Keratinocyte (primary cell): Measurements from ENCODE around the gene ZNF446. TPM values are rescaled to one million over a fixed set of nuclear protein-coding genes. Genes with fewer than 3 reads are reported as not detected.

Experiments
- DNase-seq: peaks from one replicate; pipeline ENCODE4 v3.0.0-alpha.2; 2011; ENCODE audit warnings: low read depth, missing footprints, low spot score
- FAIRE-seq: peaks from 2 replicates; lab custom pipeline; 2011; peaks lifted over from hg19 to GRCh38; lab: Jason Lieb, UNC
- H2AFZ ChIP-seq: 2 replicates; pipeline ENCODE4 v1.6.0; 2012; ENCODE audit warnings: low read length, control low read depth, inconsistent platforms; ENCODE audit not compliant: control insufficient read depth
- H3K27ac ChIP-seq: 2 replicates; pipeline ENCODE4 v1.5.1; 2011; ENCODE audit warnings: low read length; ENCODE audit not compliant: control insufficient read depth, insufficient read depth
- H3K27me3 ChIP-seq: 3 replicates; pipeline ENCODE4 v1.6.0; 2011; ENCODE audit warnings: low read length; ENCODE audit not compliant: control insufficient read depth, insufficient read depth; ENCODE audit errors: extremely low read depth
- H3K36me3 ChIP-seq, 2 experiments: 2 replicates in 1 of 2; 3 replicates in 1 of 2; pipeline ENCODE4 v1.5.1; 2011; ENCODE audit warnings: low read length in 2 of 2, mild to moderate bottlenecking in 1 of 2; ENCODE audit not compliant: control insufficient read depth in 2 of 2, insufficient read depth in 2 of 2; ENCODE audit errors: extremely low read depth in 1 of 2
- H3K4me1 ChIP-seq: 3 replicates; pipeline ENCODE4 v1.5.1; 2011; ENCODE audit warnings: low read length; ENCODE audit not compliant: control insufficient read depth, insufficient read depth; ENCODE audit errors: extremely low read depth
- H3K4me2 ChIP-seq: 3 replicates; pipeline ENCODE4 v1.6.0; 2011; ENCODE audit warnings: low read depth, low read length; ENCODE audit not compliant: control insufficient read depth, insufficient read depth; ENCODE audit errors: extremely low read depth
- H3K4me3 ChIP-seq, 3 experiments: fragments of 200-600 bp in 1 of 3; sonication (generic) in 1 of 3; 2 replicates in 2 of 3; 3 replicates in 1 of 3; pipeline ENCODE4 v1.5.1; 2011 to 2016; ENCODE audit warnings: low read length in 3 of 3, mild to moderate bottlenecking in 3 of 3, control low read depth in 2 of 3, inconsistent platforms in 1 of 3, low read depth in 1 of 3, mixed read lengths in 1 of 3, mixed run types in 1 of 3, moderate library complexity in 1 of 3; ENCODE audit not compliant: control insufficient read depth in 2 of 3, insufficient read depth in 2 of 3; ENCODE audit errors: extremely low read depth in 1 of 3
- H3K79me2 ChIP-seq: 2 replicates; pipeline ENCODE4 v1.6.0; 2012; ENCODE audit warnings: low read length; ENCODE audit not compliant: control insufficient read depth, insufficient read depth
- H3K9ac ChIP-seq: 3 replicates; pipeline ENCODE4 v1.6.0; 2011; ENCODE audit warnings: low read length; ENCODE audit not compliant: control insufficient read depth, insufficient read depth; ENCODE audit errors: extremely low read depth
- H3K9me1 ChIP-seq: 3 replicates; pipeline ENCODE4 v1.6.0; 2011; ENCODE audit warnings: low read length; ENCODE audit not compliant: control insufficient read depth, insufficient read depth; ENCODE audit errors: extremely low read depth
- H3K9me3 ChIP-seq: 2 replicates; pipeline ENCODE4 v1.5.1; 2012; ENCODE audit warnings: low read depth, low read length; ENCODE audit not compliant: control insufficient read depth
- H4K20me1 ChIP-seq: 3 replicates; pipeline ENCODE4 v1.6.0; 2011; ENCODE audit warnings: low read length; ENCODE audit not compliant: control insufficient read depth, insufficient read depth; ENCODE audit errors: extremely low read depth
- EZH2 ChIP-seq: IDR thresholded peaks from one replicate; pipeline ENCODE4 v1.6.1; 2012; ENCODE audit warnings: inconsistent platforms, mild to moderate bottlenecking, low read length, moderate library complexity
- dilution Hi-C: fragments of 300-500 bp; cut with MboI; formaldehyde crosslinking; loops from one replicate; pipeline ENCODE4 v1.7.0; 2020; ENCODE audit warnings: low sequenced_read_pairs; ENCODE audit not compliant: extremely low pct_ligation_motif_present
- polyA plus RNA-seq, 5 experiments: library from polyadenylated mRNA; depleted of rRNA in 3 of 5; stranded (reverse) in 3 of 5; stranded (forward) in 1 of 5; unstranded in 1 of 5; fragments of >200 nt; gene quantifications; 1 replicate in 1 of 5; 2 replicates in 3 of 5; 3 replicates in 1 of 5; pipeline versions ENCODE4 v1.2.1 to v1.2.3, GENCODE V29; 2011 to 2012; ENCODE audit warnings: missing spikeins in 2 of 5, low read depth in 1 of 5, low replicate concordance in 1 of 5
- TF ChIP-seq, protein P1 (sequence below), 3 experiments: IDR thresholded peaks in 1 of 3; conservative IDR thresholded peaks in 1 of 3; optimal IDR thresholded peaks in 1 of 3; 2 replicates in 2 of 3; 3 replicates in 1 of 3; pipeline versions ENCODE3 to v1.5.1; 2011; ENCODE audit warnings: low read length in 3 of 3, mild to moderate bottlenecking in 3 of 3, moderate library complexity in 2 of 3, control low read depth in 1 of 3, inconsistent platforms in 1 of 3; ENCODE audit not compliant: insufficient read depth in 2 of 3; ENCODE audit errors: extremely low read depth in 1 of 3

The ZNF446 gene
- polyA plus RNA-seq, 1 donor (not counting 4 experiments of a cell fraction or from before 2014, with no cell fraction given): 2.1 TPM

DNA sequence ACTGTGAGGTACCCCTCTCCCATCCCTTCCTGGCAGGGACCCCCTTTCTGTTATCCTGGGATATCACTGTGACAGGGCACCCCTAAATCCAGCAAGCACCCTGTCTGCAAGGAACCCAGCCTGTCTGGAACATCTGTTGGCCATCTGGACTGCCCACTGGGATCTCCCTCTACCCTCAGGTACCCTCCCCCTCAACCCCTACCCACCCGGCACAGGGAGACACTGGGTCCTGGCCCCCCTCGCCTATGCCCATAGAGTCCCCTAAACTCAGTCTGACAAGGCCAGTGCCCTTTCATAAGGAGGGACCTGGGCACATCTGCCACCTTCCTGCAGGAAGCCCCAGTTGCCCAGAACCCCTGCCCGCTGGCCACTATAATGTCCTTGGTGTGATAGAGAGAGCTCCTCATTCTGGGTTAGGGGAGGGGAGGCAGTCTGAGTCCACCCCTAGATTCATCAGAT, 38.4 kb downstream of the ZNF446 start:
- Histone ChIP-seq H3K9me1 (no peaks in the 10 kb centered on the region), H4K20me1 (no peaks in the 10 kb centered on the region), H3K36me3 (peaks cover 5 to 12% of the 10 kb centered on the region in 2 experiments), H3K9ac (peak overlapping the region; percentile 74), H3K4me2 (peak overlapping the region; percentile 91), H2AFZ (no peak overlapping the region), H3K27ac (peak overlapping the region; percentile 40), H3K4me3 (peak overlapping the region; percentile 45 to 78 (median 68)), H3K79me2 (peaks cover 47% of the 10 kb centered on the region), H3K4me1 (peaks cover 16% of the 10 kb centered on the region), H3K27me3 (no peaks in the 10 kb centered on the region), H3K9me3 (no peaks in the 10 kb centered on the region)
- FAIRE-seq (no peak), DNase-seq (no peak)
- dilution Hi-C loops: no loop called here
- TF ChIP-seq EZH2: no peak
- TF ChIP-seq, protein P1, sequence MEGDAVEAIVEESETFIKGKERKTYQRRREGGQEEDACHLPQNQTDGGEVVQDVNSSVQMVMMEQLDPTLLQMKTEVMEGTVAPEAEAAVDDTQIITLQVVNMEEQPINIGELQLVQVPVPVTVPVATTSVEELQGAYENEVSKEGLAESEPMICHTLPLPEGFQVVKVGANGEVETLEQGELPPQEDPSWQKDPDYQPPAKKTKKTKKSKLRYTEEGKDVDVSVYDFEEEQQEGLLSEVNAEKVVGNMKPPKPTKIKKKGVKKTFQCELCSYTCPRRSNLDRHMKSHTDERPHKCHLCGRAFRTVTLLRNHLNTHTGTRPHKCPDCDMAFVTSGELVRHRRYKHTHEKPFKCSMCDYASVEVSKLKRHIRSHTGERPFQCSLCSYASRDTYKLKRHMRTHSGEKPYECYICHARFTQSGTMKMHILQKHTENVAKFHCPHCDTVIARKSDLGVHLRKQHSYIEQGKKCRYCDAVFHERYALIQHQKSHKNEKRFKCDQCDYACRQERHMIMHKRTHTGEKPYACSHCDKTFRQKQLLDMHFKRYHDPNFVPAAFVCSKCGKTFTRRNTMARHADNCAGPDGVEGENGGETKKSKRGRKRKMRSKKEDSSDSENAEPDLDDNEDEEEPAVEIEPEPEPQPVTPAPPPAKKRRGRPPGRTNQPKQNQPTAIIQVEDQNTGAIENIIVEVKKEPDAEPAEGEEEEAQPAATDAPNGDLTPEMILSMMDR (optimal IDR thresholded peaks at IDR 0.05 in 1 of 3, IDR thresholded peaks at IDR 0.05 in 1 of 3, conservative IDR thresholded peaks at IDR 0.05 in 1 of 3; ENCODE audit: extremely low read depth in 1 of 3, insufficient read depth in 2 of 3, low read length in 3 of 3): no peak

DNA sequence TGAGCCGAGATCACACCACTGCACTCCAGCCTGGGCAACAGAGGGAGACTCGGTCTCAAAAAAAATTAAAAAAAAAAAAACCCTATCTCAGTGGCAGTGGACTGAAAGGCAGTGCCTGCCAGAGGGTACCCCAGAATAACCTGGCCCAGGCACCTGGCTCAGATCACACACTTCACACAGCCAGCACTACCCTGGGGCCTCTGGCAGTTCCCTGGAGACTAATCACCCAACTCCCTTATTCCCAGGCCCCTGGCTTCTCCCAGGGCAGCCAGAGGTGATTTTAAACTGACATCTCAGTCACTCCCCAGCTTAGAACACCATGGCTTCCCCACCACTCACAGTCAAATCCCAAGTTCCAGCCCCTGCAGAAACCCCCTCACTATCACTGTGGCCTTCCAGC, 39.1 kb downstream of the ZNF446 start:
- DNase-seq: no peak
- Histone ChIP-seq H3K4me3 (no peak overlapping the region), H3K9me3 (no peaks in the 10 kb centered on the region), H3K27me3 (no peaks in the 10 kb centered on the region), H3K9me1 (no peaks in the 10 kb centered on the region), H3K4me2 (no peak overlapping the region), H3K79me2 (peaks cover 47% of the 10 kb centered on the region), H3K36me3 (peaks cover 5 to 12% of the 10 kb centered on the region in 2 experiments), H3K27ac (no peak overlapping the region), H3K4me1 (peaks cover 16% of the 10 kb centered on the region), H2AFZ (no peak overlapping the region), H4K20me1 (no peaks in the 10 kb centered on the region), H3K9ac (no peak overlapping the region)
- dilution Hi-C loops: no loop called here
- no peak for FAIRE-seq
- TF ChIP-seq EZH2: no peak
- TF ChIP-seq, protein P1 (optimal IDR thresholded peaks at IDR 0.05 in 1 of 3, IDR thresholded peaks at IDR 0.05 in 1 of 3, conservative IDR thresholded peaks at IDR 0.05 in 1 of 3; ENCODE audit: extremely low read depth in 1 of 3, insufficient read depth in 2 of 3, low read length in 3 of 3): no peak
